GM20431 (cell line): Measurements from ENCODE around the gene KCNN4.
"Not testable (repeated sequence)": the region's sequence is repeated elsewhere in the genome, so short reads cannot be mapped to it uniquely, and the experiment has no call there.

Experiments
- in situ Hi-C: fragments of 300-500 bp; cut with MseI, MboI; formaldehyde crosslinking; loops from one replicate; pipeline ENCODE4 v1.15.0; 2020; ENCODE audit warnings: low sequenced_read_pairs; ENCODE audit not compliant: unreplicated experiment

Gene KCNN4

GRCh38 chr19:43778651-43779050 is 2.1 kb downstream of the KCNN4 start:
- in situ Hi-C loops: no loop called here

- in situ Hi-C loops: no loop called here
These were observed 3.5 kb downstream of the KCNN4 start for GRCh38 chr19:43777163-43777695.

GRCh38 chr19:43776286-43776685 is 4.5 kb downstream of the KCNN4 start:
- in situ Hi-C loops: no loop called here

GRCh38 chr19:43775299-43775890 is 5.4 kb downstream of the KCNN4 start:
- in situ Hi-C loops: no loop called here

GRCh38 chr19:43774940-43775258 is 5.9 kb downstream of the KCNN4 start:
- in situ Hi-C loops: not testable (repeated sequence)

- in situ Hi-C loops: no loop called here
These were observed 6.5 kb downstream of the KCNN4 start for GRCh38 chr19:43774103-43774939.

- in situ Hi-C loops: no loop called here
These were observed 7.1 kb downstream of the KCNN4 start for GRCh38 chr19:43773725-43774102.

GRCh38 chr19:43769256-43769655 is 11.5 kb downstream of the KCNN4 start:
- in situ Hi-C loops: no loop called here

GRCh38 chr19:43768273-43769050 is 12.3 kb downstream of the KCNN4 start:
- in situ Hi-C loops: no loop called here

GRCh38 chr19:43767818-43768217 is 13.0 kb downstream of the KCNN4 start:
- in situ Hi-C loops: no loop called here

GRCh38 chr19:43767316-43767715 is 13.5 kb downstream of the KCNN4 start:
- in situ Hi-C loops: no loop called here

- in situ Hi-C loops: no loop called here
These were observed 14.1 kb downstream of the KCNN4 start for GRCh38 chr19:43766755-43767043.

- in situ Hi-C loops: no loop called here
These were observed 15.5 kb downstream of the KCNN4 start for GRCh38 chr19:43765109-43765876.

- in situ Hi-C loops: not testable (repeated sequence)
These were observed 16.1 kb downstream of the KCNN4 start for GRCh38 chr19:43764684-43765083.

GRCh38 chr19:43763473-43763939 is 17.3 kb downstream of the KCNN4 start:
- in situ Hi-C loops: no loop called here

GRCh38 chr19:43762814-43763213 is 18.0 kb downstream of the KCNN4 start:
- in situ Hi-C loops: no loop called here

GRCh38 chr19:43760941-43761340 is 19.8 kb downstream of the KCNN4 start:
- in situ Hi-C loops: no loop called here

GRCh38 chr19:43759515-43759914 is 21.3 kb downstream of the KCNN4 start:
- in situ Hi-C loops: no loop called here

GRCh38 chr19:43755256-43755801 is 25.4 kb downstream of the KCNN4 start:
- in situ Hi-C loops: no loop called here
